Thyroid gland (tissue), 4 donors: ENCODE data around the gene SLC7A1. TPM values are rescaled to one million over a fixed set of nuclear protein-coding genes. Genes with fewer than 3 reads are reported as not detected.

Source experiments
- DNase-seq, 2 donors: peaks; one replicate each; pipeline ENCODE4 v3.0.0-alpha.2; 2019
- H3K27ac ChIP-seq, 3 donors: fragments of 200-600 bp; sonication (generic); 1 replicate in 2 of 3; 2 replicates in 1 of 3; pipeline ENCODE4 v1.5.1; 2016 to 2019; ENCODE audit warnings: mild to moderate bottlenecking in 1 of 3, moderate library complexity in 1 of 3
- H3K27me3 ChIP-seq: fragments of 200-600 bp; sonication (generic); one replicate; pipeline ENCODE4 v1.5.1; 2019
- H3K36me3 ChIP-seq, 2 donors: fragments of 200-600 bp; sonication (generic); one replicate each; pipeline ENCODE4 v1.5.1; 2016 to 2019
- H3K4me1 ChIP-seq, 2 donors: fragments of 200-600 bp; sonication (generic); one replicate each; pipeline ENCODE4 v1.5.1; 2017 to 2019
- H3K4me3 ChIP-seq, 3 donors: fragments of 200-600 bp; sonication (generic); replicated peaks in 1 of 3; 1 replicate in 2 of 3; 2 replicates in 1 of 3; pipeline ENCODE4 v1.5.1; 2016; ENCODE audit warnings: mild to moderate bottlenecking in 1 of 3
- H3K9me3 ChIP-seq: fragments of 200-600 bp; sonication (generic); one replicate; pipeline ENCODE4 v1.5.1; 2017
- CTCF ChIP-seq, 6 experiments: fragments of 200-600 bp in 3 of 6; fragments of 450-650 bp in 3 of 6; sonication (generic) in 3 of 6; IDR thresholded peaks; one replicate each; pipeline ENCODE4 v1.5.1; 2016 to 2019; ENCODE audit warnings: antibody characterized with exemption in 6 of 6, mild to moderate bottlenecking in 2 of 6, inconsistent platforms in 1 of 6, moderate library complexity in 1 of 6
- POLR2A ChIP-seq, 2 donors: fragments of 450-650 bp; IDR thresholded peaks; one replicate each; pipeline ENCODE4 v1.6.1; 2017; ENCODE audit warnings: antibody characterized with exemption in 2 of 2, mild to moderate bottlenecking in 2 of 2, moderate library complexity in 1 of 2
- WGBS, 2 donors: methylation state at CpG; one replicate each; pipeline ENCODE4 v1.1.5; 2017; 5-methylcytosine and 5-hydroxymethylcytosine counted together
- intact Hi-C: fragments of 100-400 bp; cut with DNase I; formaldehyde crosslinking; loops from one replicate; pipeline ENCODE4 v1.15.1; 2023
- total RNA-seq, 4 donors: library from RNA; depleted of rRNA; stranded (reverse); fragments of >200 nt; gene quantifications; one replicate each; pipeline ENCODE4 v1.2.3, GENCODE V29; 2016

The SLC7A1 gene
- total RNA-seq, 4 donors from 2014 or later = 12.9 to 31.2 (median 22.5) TPM

DNA sequence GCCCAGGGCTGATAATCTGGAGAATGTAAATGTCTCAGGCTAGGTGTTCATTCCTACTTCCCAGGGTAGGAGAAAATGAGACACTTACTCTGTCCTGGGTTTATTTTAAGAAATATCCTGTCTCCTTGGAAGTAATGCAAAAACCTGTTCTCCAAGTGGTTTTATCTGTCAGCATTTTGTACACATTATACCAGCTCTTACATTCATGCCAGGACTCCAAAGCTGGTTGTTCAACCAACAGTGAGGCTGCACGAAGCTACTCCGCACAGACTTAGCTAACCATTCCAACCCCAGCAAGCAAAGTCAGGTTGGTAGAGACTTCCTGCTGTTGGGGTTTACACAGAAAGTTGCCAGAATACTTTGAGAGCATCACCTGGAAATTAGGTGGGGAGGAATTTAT lies 55.6 kb downstream of the SLC7A1 start:
- DNase-seq = no peak
- TF ChIP-seq CTCF (IDR thresholded peaks at IDR 0.05) = no peak
- TF ChIP-seq POLR2A (IDR thresholded peaks at IDR 0.05) = no peak
- no peaks in the 10 kb centered on the region for H3K27me3 ChIP-seq
- H3K36me3 ChIP-seq = no peaks in the 10 kb centered on the region
- no peak overlapping the region for H3K27ac ChIP-seq
- no peaks in the 10 kb centered on the region for H3K4me1 ChIP-seq
- no peak overlapping the region for H3K4me3 ChIP-seq
- H3K9me3 ChIP-seq = no peaks in the 10 kb centered on the region
- WGBS, 2 donors = 85 to 91% methylated on average over 2 of the region's 2 CpGs
- intact Hi-C loops = no loop called here

DNA sequence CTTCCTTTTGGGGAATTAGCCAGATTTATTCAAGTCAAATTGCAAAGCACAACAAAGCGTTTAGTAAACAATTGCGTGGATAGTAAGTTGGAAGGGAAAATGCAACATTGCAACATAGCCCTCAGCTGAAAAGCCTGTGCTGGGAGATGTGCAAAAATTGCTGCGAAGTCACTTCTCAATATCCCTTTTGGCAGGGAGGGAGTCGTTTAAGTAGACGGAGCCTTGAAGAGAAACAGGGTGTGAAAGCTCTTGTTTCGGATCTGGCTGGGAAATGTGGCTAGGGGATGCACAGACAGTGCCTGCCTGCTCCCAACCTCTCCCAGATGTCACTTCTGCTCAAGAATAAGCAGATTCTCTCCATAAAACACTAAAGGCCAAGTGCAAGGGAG lies 56.8 kb downstream of the SLC7A1 start:
- Histone ChIP-seq H3K27ac (no peak overlapping the region), H3K27me3 (no peaks in the 10 kb centered on the region), H3K4me1 (no peaks in the 10 kb centered on the region), H3K36me3 (no peaks in the 10 kb centered on the region), H3K4me3 (no peak overlapping the region), H3K9me3 (no peaks in the 10 kb centered on the region)
- TF ChIP-seq POLR2A (IDR thresholded peaks at IDR 0.05) (no peak), CTCF (IDR thresholded peaks at IDR 0.05) (no peak)
- 78 to 87% methylated on average over 6 of the region's 6 CpGs for WGBS, 2 donors
- intact Hi-C loops = no loop called here
- no peak for DNase-seq

GRCh38 chr13:29537736-29538651 lies 57.5 kb downstream of the SLC7A1 start:
- intact Hi-C loops = no loop called here
- TF ChIP-seq CTCF (IDR thresholded peaks at IDR 0.05) (no peak), POLR2A (IDR thresholded peaks at IDR 0.05) (no peak)
- Histone ChIP-seq H3K27ac (no peak overlapping the region), H3K27me3 (no peaks in the 10 kb centered on the region), H3K4me1 (no peaks in the 10 kb centered on the region), H3K9me3 (no peaks in the 10 kb centered on the region), H3K4me3 (no peak overlapping the region), H3K36me3 (no peaks in the 10 kb centered on the region)
- WGBS, 2 donors = 86 to 91% methylated on average over 14 of the region's 14 CpGs
- no peak for DNase-seq

DNA sequence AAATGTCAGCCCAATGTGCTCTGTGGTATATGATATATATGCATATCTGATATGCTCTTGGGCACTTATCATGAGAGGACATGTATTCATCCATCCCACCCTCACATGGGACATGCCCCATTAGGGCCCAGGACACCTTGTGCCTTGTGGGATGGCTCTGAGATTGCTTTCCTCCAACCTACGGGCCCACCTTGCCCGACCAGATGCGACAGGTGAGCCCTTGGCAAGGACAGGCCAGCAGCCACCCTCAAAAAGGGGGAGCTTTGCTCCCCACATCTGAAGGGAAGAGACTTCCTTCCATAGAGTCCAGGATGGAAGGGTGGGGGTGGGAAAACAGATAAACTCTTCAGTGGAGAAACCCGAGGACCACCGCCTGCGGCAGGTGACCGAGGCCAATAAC lies 58.6 kb downstream of the SLC7A1 start:
- no peaks in the 10 kb centered on the region for H3K9me3 ChIP-seq
- no peak overlapping the region for H3K27ac ChIP-seq
- DNase-seq = no peak
- H3K36me3 ChIP-seq = peaks cover 0 to 4% of the 10 kb centered on the region in 2 donors
- WGBS, 2 donors = 94 to 97% methylated on average over 7 of the region's 7 CpGs
- no peak overlapping the region for H3K4me3 ChIP-seq
- H3K4me1 ChIP-seq = no peaks in the 10 kb centered on the region
- H3K27me3 ChIP-seq = no peaks in the 10 kb centered on the region
- TF ChIP-seq CTCF (IDR thresholded peaks at IDR 0.05) (no peak), POLR2A (IDR thresholded peaks at IDR 0.05) (no peak)
- intact Hi-C loops = no loop called here
